22Rv1 (cell line): ENCODE measurements around the gene FMNL3.
A peak's percentile ranks its signal among the peaks of the same experiment; 100 is the strongest.

Experiments
- ZFX ChIP-seq: fragments of 450-650 bp; IDR thresholded peaks from 2 replicates; pipeline ENCODE4 v1.6.1; 2017; ENCODE audit warnings: antibody characterized with exemption, borderline replicate concordance
- TF ChIP-seq, protein P1 (sequence below): fragments of 450-650 bp; IDR thresholded peaks from 2 replicates; pipeline ENCODE4 v1.5.1; 2017; ENCODE audit warnings: mild to moderate bottlenecking

DNA sequence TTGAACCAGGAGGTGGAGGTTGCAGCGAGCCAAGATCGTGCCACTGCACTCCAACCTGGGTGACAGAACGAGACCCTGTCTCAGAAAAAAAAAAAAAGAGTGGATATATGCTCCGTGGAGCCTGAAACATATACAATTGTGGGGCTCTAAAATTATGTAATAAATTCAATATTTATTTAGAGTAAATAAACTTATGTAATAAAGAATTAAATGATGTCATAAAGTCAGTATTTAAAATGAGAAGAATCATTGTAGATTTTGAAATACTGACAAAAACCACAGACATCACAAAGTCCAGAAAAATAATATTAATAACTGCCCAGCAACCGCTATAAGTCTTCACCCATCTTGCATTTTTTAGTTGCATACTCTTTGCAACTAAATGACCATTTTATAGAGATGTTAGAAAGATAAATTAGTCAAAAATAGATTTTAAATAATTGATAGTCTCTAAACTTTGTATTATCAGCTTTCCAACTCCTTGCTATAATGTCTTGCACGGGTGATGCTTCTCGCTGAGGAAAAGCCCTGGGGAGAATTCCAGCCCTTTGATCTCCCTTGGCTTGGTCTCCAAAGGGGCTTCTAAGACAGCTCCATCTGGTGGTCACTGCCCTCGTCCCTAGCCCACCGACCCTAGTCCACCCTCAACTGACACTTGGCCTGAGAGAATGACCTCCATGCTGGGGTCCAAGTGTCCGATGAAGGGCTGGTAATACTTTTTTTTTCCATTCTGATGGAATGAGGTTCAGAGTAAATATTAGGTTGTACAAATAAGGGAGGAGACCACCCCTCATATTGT lies 26.2 kb upstream of the FMNL3 start:
- TF ChIP-seq, protein P1, sequence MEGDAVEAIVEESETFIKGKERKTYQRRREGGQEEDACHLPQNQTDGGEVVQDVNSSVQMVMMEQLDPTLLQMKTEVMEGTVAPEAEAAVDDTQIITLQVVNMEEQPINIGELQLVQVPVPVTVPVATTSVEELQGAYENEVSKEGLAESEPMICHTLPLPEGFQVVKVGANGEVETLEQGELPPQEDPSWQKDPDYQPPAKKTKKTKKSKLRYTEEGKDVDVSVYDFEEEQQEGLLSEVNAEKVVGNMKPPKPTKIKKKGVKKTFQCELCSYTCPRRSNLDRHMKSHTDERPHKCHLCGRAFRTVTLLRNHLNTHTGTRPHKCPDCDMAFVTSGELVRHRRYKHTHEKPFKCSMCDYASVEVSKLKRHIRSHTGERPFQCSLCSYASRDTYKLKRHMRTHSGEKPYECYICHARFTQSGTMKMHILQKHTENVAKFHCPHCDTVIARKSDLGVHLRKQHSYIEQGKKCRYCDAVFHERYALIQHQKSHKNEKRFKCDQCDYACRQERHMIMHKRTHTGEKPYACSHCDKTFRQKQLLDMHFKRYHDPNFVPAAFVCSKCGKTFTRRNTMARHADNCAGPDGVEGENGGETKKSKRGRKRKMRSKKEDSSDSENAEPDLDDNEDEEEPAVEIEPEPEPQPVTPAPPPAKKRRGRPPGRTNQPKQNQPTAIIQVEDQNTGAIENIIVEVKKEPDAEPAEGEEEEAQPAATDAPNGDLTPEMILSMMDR: peak; percentile 17; the same call in 1 of the 2 replicates
- TF ChIP-seq ZFX: no peak
